ENCODE results near the gene TBC1D24.
A peak's percentile ranks its signal among the peaks of the same experiment; 100 is the strongest.
"Not testable (repeated sequence)": the region's sequence is repeated elsewhere in the genome, so short reads cannot be mapped to it uniquely, and the experiment has no call there.

TBC1D24 gene

DNA sequence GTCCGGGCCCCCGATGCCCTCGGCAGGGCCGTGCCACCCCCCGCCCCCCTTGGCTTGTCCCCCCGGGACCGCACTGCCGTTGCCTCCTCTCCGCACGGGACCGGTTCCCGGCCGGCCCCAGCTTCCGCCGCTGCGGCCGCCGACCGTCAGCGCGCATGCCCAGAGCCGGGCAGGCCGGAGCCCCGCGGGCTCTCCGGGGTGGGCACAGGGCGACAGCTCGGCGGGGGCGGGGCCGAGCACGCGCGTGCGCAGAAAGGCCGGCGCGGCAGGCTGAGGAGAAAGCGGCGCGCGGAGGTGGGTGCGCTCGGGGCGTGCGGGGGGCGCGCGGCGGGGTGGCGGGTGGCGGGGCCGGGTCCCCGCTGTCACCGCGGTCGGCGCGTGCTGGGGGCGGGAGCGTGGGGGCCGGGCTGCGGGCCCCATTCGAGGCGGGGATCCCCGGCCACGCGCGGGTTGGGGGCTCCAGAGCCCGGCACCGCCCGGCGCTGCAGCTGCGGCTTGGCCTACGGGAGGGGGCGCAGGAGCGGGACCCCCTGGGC lies at the start of gene TBC1D24:
TSS of gene TBC1D24 (plus strand) at position 251 of the 536 bp plus-strand sequence. CDS start 21,022 bp downstream, outside the sequence.
- DNase-seq = peak; percentile 14 to 29

DNA sequence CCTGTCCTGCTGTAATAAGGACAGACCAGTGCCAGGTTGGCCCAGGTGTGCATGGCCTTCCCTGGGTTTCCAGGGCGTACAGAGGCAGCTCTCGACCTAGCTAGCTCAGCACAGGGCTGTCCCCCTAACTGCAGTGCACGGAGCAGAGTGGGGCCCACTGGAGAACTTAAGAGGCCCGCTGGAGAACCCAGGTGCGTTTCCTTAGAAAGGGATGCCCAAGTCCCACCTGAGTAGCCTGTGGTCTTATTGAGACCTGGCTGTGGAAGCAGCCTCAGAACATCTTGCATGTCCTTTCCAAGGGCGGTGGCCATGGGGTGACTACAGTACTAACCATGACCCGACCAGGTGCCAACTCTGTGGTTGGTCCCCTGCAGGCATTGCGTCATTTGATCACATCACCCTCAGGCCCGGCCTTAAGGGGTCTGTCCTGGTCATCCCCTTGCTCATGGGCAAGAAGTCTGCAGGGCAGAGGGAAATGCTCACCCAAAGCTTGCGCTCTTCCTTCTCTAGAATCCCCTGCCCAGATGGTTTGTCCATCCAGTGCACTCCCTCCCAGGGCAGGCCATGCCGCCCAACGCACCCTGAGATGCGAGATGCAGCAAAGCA lies 49.0 kb upstream of the TBC1D24 start:
- no peak for DNase-seq

DNA sequence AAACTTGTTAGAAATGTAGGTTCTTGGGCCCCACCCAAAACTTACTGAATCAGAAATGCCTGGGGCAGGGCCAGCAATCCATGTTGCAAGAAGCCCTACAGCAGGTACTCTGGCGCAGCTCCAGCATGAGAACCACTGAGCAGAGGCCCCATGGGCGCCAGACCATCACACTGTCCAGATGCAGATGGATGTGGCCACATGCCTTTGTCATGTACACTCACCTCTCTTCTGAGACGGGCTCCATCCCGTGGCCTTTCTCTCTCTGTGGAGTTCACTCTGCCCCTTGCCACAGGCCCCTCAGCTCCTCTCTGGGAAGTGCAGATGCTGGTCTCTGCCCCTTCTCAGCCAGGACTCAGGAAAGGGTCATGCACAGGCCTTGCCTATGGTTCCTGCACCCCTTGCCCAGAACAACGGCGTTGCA lies 48.0 kb upstream of the TBC1D24 start:
- no peak for DNase-seq

GRCh38 chr16:2427526-2427925 lies 47.4 kb upstream of the TBC1D24 start:
- DNase-seq = no peak

- no peak for DNase-seq
These were observed 46.7 kb upstream of the TBC1D24 start for GRCh38 chr16:2428051-2428783.

DNA sequence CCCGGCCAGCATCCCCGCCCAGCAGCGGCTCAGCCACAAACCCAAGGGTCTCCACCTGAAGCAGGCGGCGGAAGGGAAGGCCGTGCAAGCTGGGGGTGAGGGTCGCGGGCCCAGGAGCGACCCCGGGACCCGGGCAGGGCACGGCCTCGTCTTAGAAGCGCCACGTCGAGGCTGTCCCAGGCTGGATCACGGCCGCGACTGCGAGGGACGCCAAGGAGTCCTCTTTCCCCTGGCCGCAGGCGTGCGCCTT lies 46.2 kb upstream of the TBC1D24 start:
- DNase-seq = no peak

DNA sequence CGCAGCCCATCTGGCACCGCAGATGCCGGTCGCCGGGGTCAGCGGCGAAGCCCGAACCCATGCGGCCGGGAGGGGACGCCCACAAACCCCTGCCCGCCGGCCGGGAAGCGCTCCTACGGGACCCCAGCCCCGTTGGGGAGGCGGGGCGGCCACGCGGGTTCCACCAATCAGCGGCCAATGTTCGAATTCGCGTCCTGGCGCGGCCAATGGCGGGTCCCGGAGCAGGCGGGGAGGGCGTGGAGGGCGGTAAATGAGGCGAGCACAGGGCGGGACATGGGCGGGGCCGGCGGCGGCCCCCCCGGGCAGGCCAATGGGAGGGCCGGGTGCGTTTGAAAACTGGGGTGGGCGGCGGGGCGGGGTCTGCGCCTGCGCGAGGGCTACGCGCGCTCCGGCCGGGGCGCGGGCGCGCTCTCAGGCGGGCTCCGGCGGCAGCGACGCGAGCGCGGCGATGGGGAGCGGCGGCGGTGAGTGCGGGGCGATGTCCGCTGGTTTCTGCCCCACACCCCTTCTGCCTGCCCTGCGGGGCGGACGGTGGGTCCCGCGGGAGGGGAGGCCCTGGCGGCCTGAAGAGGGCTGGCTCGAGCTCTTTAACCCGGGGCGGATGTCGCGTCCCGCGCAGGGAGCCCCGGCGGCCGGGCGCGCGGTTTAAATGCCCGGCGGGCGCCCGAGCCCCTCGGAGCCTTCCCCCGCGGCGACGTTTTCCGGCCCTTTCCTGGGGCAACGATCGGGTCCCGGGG lies 45.7 kb upstream of the TBC1D24 start, which contains the start of gene CCNF:
TSS of gene CCNF (plus strand) at position 414 of the 737 bp plus-strand sequence. CDS start at position 449, 35 bp downstream.
- DNase-seq = peak; percentile 45 to 54

DNA sequence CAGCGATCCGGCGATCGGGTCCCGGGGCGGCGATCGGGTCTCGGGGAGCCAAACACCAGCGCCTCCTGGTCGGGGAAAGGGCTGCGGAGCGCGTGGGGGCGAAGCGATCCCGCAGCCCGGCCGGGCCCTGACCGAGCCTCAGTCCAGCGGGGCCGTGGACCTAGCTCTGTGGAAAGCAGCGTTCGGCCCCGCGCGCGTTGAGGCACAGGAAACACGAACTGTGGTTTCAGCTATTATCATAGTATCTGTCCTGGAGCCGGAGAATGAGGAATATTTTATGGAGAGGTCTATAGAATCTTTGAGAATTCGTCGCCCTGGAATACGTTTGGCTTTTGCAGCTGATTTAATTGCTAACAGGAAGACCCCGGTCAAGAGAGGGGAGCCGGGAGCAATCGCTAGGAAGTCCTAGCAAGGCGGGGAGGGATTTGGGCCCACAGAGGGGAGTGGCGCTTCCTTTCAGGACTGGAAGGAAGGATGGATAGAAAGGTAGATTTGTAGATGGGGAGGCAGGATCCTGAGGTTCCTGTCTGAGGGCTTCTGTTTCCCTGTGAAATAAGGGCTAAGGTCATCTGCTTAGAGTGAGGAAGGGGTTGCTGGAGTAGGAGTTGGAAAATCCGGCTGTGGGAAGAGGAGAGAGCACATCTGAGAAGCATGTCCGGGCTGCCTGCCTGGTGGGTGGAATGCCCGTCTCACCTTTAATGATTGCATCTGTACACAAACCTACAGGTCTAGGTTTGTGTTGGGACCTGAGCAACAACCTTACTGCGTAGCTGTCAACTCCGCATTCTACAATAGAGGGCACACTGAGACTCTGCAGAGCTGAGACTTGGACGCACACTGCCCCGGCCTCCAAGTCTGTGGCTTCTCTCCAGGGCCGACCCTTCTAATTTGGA lies 44.9 kb upstream of the TBC1D24 start:
- DNase-seq = peak; percentile 1 to 13

DNA sequence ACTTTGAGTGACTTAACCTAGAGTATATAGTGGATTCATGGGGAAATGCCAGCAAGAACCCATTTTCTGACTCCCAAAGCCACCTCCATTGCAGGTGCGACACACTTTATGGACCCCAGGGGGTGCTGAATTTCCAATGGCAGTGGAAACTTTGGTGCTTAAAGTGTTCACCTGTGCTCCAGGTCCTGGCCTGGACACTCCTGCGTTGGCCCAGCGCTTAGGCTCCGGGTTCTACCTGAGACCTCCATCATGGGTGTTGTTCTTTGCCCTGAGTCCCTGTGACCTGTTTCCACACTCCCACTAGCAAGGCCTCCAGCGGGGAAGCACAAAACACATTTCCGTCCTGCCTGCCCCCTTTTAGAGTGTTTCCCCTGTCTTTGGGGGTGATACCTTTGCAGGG lies 42.6 kb upstream of the TBC1D24 start:
- DNase-seq = no peak

- no peak for DNase-seq
These were observed 42.0 kb upstream of the TBC1D24 start for GRCh38 chr16:2432801-2433505.

DNA sequence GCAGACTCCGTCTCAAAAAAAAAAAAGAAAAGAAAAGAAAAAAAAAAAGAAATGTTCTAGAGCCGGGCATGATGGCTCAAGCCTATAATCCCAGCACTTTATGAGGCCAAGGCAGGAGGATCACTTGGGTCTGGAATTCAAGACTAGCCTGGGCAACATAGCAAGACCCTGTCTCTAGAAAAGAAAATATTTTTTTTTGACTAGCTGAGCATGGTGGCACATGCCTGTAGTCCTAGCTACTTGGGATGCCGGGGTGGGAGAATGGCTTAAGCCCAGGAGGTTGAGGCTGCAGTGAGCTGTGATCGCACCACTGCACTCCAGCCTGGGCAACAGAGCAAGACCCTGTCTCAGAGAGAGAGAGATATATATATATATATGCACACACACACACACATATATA lies 39.7 kb upstream of the TBC1D24 start:
- DNase-seq = not testable (repeated sequence)

DNA sequence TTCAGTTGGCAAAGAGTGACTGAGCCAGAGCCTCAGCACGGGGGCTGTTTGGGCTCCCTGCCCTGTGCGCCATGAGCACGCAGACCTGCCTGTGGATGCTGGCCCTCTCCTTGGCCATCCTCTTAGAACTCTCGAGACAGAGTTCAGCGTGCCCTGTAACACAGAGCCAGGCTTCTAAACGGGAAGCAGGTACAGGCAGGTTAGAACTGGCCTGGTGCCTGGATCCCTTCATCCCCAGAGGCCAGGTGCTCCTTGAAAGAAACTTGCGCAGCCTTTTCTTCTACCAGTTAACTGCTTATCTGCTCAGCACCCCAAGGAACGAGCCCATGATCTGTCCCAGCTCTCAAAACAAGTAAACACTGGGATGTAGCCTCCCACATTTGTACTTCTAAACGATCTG lies 38.8 kb upstream of the TBC1D24 start:
- DNase-seq = no peak

DNA sequence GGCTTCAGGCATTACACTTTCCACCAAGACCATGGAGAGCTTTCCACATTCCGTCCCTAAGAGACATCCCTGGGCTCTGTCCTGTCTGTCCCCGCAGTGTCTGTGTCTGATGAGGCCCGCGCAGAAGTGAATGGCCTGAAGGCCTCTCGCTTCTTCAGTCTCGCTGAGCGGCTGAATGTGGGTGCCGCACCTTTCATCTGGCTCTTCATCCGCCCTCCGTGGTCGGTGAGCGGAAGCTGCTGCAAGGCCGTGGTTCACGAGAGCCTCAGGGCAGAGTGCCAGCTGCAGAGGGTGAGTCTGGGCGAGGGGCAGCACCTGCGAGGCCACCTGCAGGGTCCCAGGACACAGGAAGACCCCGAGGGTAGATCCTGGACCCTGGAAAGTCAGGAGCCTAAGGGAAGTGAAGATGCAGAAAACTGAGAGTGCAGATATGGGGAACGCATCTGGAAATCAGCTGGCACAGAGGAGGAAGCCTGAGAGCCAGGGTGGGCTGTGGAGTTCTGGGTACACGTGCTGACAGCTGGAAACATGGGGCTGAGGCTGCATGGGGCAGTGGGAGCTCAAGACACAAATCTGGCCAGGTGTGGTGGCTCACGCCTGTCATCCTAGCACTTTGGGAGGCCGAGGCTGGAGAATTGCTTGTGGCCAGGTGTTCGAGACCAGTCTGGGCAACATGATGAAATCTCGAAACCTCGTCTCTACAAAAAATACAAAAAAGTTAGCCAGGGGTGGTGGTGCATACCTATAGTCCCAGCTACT lies 37.7 kb upstream of the TBC1D24 start:
- DNase-seq = no peak

DNA sequence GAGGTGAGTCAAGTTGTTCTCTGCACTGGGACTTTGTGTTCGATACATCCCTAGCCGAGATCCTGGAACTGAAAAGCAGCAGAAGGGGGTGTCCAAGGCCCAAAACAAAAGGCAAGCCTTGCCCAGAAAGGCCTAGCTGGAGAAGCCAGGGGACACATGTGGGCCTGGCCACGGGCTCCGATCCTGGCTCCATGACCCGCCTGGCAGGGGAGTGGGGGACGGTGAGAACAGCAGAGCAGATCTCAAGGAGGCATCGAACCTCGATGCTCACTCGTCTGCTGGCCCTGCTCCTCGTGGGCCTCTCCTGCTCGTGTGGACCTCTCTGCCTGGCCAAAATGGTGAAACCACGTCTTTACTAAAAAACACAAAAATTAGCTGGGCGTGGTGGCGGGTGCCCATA lies 36.8 kb upstream of the TBC1D24 start:
- no peak for DNase-seq

- no peak for DNase-seq
These were observed 35.3 kb upstream of the TBC1D24 start for GRCh38 chr16:2439598-2439997.

- DNase-seq = not testable (repeated sequence)
These were observed 33.7 kb upstream of the TBC1D24 start for GRCh38 chr16:2441143-2441804.

DNA sequence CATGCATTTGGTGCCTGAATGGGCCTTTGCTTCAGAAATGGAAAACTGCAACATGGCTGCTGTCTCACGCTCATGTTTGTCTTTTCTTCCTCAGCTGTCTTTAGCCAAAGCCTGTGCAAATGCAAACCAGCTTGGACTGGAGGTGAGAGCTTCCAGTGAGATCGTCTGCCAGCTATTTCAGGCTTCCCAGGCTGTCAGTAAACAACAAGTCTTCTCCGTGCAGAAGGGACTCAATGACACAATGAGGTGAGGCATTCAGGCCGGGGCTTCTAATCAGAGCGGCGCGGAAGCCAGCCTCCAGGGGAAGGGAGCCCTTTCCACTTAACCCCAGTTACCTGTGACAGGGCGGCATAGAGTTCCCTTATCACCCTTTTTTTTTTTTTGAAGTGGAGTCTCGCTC lies 31.4 kb upstream of the TBC1D24 start:
- DNase-seq = no peak

DNA sequence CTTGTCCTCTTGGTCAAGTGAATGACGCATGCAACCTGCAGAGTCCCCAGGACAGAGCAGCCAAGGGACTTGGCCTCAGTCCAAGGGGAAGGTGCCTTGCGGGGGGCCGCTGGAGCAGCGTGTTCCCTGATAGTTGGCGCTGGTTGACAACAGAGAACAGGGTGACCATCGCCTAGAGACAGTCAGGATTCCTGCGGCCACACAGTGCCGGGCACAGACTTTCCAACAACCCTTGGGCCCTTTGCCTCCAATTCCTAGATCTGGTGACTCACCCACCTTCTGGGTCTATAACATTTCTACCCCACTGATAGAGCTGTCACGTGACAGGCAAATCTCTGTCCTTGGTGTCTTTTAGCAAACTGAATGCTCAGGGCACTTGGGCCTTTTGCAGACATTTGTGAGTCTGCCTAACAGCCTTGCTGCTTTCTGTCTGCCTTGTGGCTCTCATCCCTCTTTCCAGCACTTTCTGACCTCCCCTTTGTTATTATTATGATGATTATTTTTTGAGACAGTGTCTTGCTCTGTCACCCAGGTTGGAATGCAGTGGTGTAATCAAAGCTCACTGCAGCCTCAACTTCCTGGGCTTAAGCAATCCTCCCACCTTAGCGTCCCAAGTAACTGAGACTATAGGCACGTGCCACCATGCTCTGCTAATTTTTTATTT lies 26.9 kb upstream of the TBC1D24 start:
- no peak for DNase-seq

DNA sequence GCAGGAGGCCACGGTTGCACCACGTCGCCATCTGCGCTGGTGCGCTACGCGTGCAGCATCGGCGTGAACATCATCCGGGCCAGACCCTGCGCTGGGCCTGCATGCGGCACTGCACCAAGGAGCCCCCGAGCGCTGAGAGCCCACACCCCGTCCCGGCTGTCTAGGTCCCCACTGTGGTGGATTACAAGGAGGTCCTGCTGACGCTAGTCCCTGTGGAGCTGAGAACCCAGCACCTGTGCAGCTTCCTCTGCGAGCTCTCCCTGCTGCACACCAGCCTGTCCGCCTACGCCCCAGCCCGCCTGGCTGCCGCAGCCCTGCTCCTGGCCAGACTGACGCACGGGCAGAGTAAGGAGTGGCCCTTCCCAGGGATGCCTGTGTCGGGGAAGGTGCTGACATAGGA lies 25.8 kb upstream of the TBC1D24 start:
- no peak for DNase-seq

DNA sequence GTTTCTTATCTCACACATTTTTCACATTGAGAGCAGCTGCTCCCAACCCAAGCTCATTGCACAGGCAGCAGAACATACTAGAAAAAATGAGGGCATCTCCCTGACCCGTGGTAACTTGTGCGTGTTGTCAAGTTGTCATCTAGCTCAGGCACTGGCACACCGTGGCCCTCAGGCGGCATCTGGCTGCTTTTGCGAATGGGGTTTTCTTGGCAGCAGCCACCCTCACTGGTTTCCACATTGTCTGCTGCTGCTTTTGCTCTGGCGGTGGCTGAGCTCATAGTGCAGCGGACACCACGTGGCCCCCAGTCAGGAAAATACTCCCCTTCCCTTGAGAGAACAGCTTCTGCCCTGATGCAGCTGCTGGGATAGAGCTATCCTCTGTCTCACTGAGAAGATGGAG lies 24.4 kb upstream of the TBC1D24 start:
- DNase-seq = no peak
